ENCODE data around the gene IZUMO4.

DNA sequence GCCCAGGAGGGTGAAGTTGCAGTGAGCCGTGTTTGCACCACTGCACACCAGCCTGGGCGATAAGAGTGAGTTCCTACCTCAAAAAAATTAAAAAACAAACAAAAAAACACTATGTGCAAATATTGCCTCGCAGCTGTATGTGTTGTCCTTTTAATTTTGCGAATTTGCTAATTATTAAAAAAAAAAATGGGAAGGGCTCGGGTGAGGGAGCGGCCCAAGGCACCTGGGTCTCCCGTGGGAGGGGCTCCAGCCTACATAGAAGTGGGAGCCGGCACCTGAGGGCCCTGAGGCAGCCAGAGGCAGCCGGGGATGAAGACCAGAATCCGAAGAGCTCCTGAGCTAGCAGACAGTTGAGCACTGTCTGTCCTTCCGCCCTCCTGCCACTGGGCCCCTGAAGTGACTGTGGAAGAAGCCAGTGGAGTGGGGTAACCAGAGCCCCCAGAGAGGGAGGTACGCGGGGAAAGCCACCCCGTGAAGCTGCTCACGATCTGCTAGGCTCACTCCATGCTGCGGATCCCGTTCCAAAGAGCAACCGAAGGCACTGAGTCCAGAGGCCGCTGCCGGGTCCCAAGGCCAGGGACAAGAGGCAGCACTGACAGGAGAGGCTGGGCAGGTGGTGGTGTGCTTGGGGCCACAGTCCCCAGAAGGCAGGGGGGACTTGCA, 6.5 kb downstream of the IZUMO4 start:
- TF ChIP-seq, protein P1, sequence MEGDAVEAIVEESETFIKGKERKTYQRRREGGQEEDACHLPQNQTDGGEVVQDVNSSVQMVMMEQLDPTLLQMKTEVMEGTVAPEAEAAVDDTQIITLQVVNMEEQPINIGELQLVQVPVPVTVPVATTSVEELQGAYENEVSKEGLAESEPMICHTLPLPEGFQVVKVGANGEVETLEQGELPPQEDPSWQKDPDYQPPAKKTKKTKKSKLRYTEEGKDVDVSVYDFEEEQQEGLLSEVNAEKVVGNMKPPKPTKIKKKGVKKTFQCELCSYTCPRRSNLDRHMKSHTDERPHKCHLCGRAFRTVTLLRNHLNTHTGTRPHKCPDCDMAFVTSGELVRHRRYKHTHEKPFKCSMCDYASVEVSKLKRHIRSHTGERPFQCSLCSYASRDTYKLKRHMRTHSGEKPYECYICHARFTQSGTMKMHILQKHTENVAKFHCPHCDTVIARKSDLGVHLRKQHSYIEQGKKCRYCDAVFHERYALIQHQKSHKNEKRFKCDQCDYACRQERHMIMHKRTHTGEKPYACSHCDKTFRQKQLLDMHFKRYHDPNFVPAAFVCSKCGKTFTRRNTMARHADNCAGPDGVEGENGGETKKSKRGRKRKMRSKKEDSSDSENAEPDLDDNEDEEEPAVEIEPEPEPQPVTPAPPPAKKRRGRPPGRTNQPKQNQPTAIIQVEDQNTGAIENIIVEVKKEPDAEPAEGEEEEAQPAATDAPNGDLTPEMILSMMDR (IDR thresholded peaks at IDR 0.05) = no peak
- TF ChIP-seq EZH2 (IDR thresholded peaks at IDR 0.05; ENCODE audit: borderline replicate concordance, insufficient read depth, low read depth, low read length, poor library complexity, severe bottlenecking) = no peak

Measured in B cell (primary cell).